HEK293T (cell line): Measurements from ENCODE around the gene PPT2.
"Not testable (repeated sequence)": the region's sequence is repeated elsewhere in the genome, so short reads cannot be mapped to it uniquely, and the experiment has no call there.

Source experiments
- CTCF ChIA-PET: fragments of 350-600 bp; formaldehyde crosslinking; extraction: SDS; loops from one replicate; lab custom pipeline; 2021; ENCODE audit warnings: antibody characterized with exemption, inconsistent platforms; lab: Yijun Ruan, JAX
- POLR2A ChIA-PET: fragments of 350-600 bp; formaldehyde crosslinking; extraction: SDS; loops from one replicate; lab custom pipeline; 2020; ENCODE audit warnings: antibody characterized with exemption, inconsistent platforms; lab: Yijun Ruan, JAX
- DNase-seq: peaks from one replicate; pipeline ENCODE4 v3.0.0; 2012; ENCODE audit warnings: mixed read lengths; ENCODE audit errors: extremely low spot score
- ARNT ChIP-seq: fragments of 450-650 bp; IDR thresholded peaks from 2 replicates; pipeline ENCODE4 v1.6.1; 2017; ENCODE audit warnings: mild to moderate bottlenecking
- BHLHE40 ChIP-seq: fragments of 450-650 bp; IDR thresholded peaks from 2 replicates; pipeline ENCODE4 v1.6.1; 2016; ENCODE audit warnings: mild to moderate bottlenecking, moderate library complexity, borderline replicate concordance
- CTBP1 ChIP-seq: fragments of 450-650 bp; IDR thresholded peaks from 2 replicates; pipeline ENCODE4 v1.6.1; 2016; ENCODE audit warnings: borderline replicate concordance
- ELF4 ChIP-seq: fragments of 450-650 bp; IDR thresholded peaks from 2 replicates; pipeline ENCODE4 v1.6.1; 2017; ENCODE audit warnings: antibody characterized with exemption
- FOXA1 ChIP-seq: fragments of 450-650 bp; IDR thresholded peaks from 2 replicates; pipeline ENCODE4 v1.6.1; 2016; ENCODE audit warnings: mild to moderate bottlenecking
- FOXK2 ChIP-seq: fragments of 450-650 bp; IDR thresholded peaks from 2 replicates; pipeline ENCODE4 v1.6.1; 2016; ENCODE audit warnings: mild to moderate bottlenecking
- FOXM1 ChIP-seq: fragments of 450-650 bp; IDR thresholded peaks from 2 replicates; pipeline ENCODE4 v1.6.1; 2017; ENCODE audit warnings: mild to moderate bottlenecking, borderline replicate concordance
- HDGF ChIP-seq: fragments of 450-650 bp; IDR thresholded peaks from 2 replicates; pipeline ENCODE4 v1.6.1; 2017; ENCODE audit warnings: antibody characterized with exemption, borderline replicate concordance
- L3MBTL2 ChIP-seq: fragments of 450-650 bp; conservative IDR thresholded peaks from 2 replicates; pipeline ENCODE4 v1.6.1; 2016; ENCODE audit warnings: mild to moderate bottlenecking
- LEF1 ChIP-seq: fragments of 450-650 bp; IDR thresholded peaks from 2 replicates; pipeline ENCODE4 v1.6.1; 2017; ENCODE audit warnings: mild to moderate bottlenecking, borderline replicate concordance
- NFRKB ChIP-seq: fragments of 450-650 bp; IDR thresholded peaks from 2 replicates; pipeline ENCODE4 v1.6.1; 2016; ENCODE audit warnings: mild to moderate bottlenecking, moderate library complexity
- SP1 ChIP-seq: fragments of 450-650 bp; IDR thresholded peaks from 2 replicates; pipeline ENCODE4 v1.6.1; 2017
- SUZ12 ChIP-seq: fragments of 450-650 bp; IDR thresholded peaks from 2 replicates; pipeline ENCODE4 v1.6.1; 2016; ENCODE audit warnings: mild to moderate bottlenecking
- TARDBP ChIP-seq: fragments of 450-650 bp; IDR thresholded peaks from 2 replicates; pipeline ENCODE4 v1.6.1; 2016
- ZNF384 ChIP-seq: fragments of 450-650 bp; IDR thresholded peaks from 2 replicates; pipeline ENCODE4 v1.6.1; 2016
- TF ChIP-seq, protein P1 (sequence below): fragments of 450-650 bp; IDR thresholded peaks from 2 replicates; pipeline ENCODE4 v1.6.1; 2016

PPT2 gene

DNA sequence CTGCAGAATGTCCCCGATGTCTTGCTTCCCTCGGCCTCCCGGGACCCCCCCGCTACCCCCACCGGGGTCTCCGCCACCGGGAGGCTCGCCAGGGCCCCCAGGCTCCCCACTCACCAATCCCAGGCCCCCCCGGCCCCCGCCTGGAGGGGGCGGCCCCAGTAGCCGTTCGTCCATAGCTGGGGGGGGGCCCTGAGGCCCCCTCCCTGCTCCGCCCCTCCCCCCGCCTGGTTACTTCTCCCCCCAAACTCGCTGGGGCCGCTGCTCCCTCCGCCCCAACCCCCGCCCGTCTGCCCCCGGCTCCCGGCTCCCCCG, 35.8 kb downstream of the PPT2 start:
- ChIA-PET POLR2A (interaction anchor here (1.0 to 11.7 kb wide), 3 partner anchors 12 to 61 kb away, joined by 3 to 153 read pairs (median 9); partner anchors contain the start of genes AGPAT1, ATF6B and RNF5), CTCF (no interaction called here)
- no peak for TF ChIP-seq FOXK2
- TF ChIP-seq L3MBTL2: no peak
- TF ChIP-seq BHLHE40: no peak
- TF ChIP-seq SUZ12: no peak
- TF ChIP-seq CTBP1: no peak
- no peak for TF ChIP-seq TARDBP
- no peak for TF ChIP-seq HDGF
- no peak for TF ChIP-seq LEF1
- DNase-seq: no peak

DNA sequence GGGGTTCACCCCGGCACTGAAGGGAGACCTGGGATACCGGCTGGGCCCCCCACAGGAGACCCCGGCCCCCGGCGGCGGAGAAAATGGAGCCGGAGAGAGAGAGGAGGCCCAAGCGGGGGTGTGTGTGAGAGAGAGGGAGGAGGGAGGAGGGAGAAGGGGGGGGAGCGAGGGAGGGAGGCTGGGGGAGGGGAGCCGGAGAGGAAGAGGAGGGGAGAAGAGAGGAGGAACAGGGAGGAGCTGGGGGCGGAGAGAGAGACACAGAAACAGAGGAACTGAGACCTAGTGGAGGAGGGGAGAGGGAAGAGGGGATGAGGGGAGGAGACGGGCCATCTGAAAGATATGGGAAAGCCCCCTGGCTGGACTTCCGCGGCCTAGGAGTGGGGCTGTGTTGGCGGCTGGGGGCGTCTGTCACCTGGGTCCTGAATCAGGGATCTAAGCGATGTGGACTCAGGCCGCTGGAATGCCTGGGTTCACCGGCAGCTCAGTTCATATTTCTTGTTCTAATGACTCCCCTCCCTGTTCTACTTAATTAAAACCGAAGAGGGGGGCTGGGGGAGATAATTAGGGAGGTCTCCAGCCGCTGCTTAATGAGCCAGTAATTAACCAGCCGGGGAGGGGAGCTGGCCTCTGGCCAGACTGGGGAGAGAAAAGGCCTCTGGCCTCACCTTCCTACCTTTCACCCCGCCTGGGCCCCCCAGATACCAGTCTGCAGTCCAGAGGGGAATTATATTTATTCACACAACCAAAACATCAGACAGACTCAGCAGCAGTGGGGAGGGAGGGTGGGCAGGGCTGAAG, 36.3 kb downstream of the PPT2 start, which contains the start of gene PBX2:
TSS of gene PBX2 (minus strand) at position 149 of the 798 bp plus-strand sequence. CDS start 287 bp downstream, outside the sequence.
- TF ChIP-seq SUZ12 (no peak), BHLHE40 (no peak), FOXK2 (no peak), FOXM1 (no peak), L3MBTL2 (no peak), TARDBP (no peak), SP1 (no peak), CTBP1 (no peak), ELF4 (no peak), LEF1 (no peak), ZNF384 (no peak), FOXA1 (no peak), NFRKB (no peak), HDGF (no peak), ARNT (no peak)
- TF ChIP-seq, protein P1, sequence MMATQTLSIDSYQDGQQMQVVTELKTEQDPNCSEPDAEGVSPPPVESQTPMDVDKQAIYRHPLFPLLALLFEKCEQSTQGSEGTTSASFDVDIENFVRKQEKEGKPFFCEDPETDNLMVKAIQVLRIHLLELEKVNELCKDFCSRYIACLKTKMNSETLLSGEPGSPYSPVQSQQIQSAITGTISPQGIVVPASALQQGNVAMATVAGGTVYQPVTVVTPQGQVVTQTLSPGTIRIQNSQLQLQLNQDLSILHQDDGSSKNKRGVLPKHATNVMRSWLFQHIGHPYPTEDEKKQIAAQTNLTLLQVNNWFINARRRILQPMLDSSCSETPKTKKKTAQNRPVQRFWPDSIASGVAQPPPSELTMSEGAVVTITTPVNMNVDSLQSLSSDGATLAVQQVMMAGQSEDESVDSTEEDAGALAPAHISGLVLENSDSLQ: no peak
- DNase-seq: peak; percentile 49
- CTCF ChIA-PET: no interaction called here
- POLR2A ChIA-PET: interaction anchor here (0.5 to 11.7 kb wide), 5 partner anchors 12 to 62 kb away, joined by 3 to 153 read pairs (median 9); partner anchors contain the start of genes AGPAT1, ATF6B, FKBPL and RNF5

DNA sequence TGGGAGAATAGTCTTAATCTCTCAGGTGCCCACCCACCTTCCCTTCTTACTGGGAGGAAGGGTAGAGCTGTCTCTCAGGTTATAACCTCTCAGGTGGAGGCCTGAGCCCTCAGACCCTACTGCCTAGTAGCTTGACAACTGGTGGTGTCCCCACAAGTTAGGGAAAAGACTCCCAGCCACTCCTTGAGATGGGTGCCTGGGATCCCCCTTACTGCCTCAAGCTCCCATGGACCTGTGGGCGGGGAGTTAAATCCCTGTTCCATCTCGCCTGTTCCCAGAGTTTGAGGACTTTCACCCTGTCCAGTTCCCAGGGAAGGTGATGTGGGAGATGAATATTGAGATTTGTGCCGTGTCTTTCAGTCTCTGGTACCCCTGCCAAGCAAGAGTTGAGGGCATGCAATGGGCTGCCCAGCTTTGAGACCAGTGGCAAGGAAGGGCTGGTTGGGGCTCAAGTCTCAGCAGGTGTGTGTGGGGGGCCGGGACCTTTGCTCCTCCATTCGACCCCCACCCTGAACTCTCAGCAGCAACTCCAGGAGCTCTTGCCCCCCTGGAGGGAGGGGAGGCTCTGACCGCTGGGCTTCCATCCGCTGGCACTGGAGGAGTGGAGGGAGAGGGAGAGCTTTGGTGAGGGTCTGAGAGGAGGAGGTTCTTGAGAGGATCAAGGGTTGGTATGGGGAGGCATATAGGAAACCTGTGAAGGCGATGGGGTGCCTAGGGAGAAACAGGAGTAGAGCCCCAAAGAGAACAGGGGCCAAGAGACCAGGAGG, 37.2 kb downstream of the PPT2 start:
- POLR2A ChIA-PET: interaction anchor here (1.1 to 11.7 kb wide), 3 partner anchors 13 to 63 kb away, joined by 9 to 153 read pairs (median 9); partner anchors contain the start of genes AGPAT1, ATF6B, FKBPL and RNF5
- no peak for DNase-seq
- CTCF ChIA-PET: no interaction called here
- no peak for TF ChIP-seq L3MBTL2
- TF ChIP-seq ARNT: no peak

DNA sequence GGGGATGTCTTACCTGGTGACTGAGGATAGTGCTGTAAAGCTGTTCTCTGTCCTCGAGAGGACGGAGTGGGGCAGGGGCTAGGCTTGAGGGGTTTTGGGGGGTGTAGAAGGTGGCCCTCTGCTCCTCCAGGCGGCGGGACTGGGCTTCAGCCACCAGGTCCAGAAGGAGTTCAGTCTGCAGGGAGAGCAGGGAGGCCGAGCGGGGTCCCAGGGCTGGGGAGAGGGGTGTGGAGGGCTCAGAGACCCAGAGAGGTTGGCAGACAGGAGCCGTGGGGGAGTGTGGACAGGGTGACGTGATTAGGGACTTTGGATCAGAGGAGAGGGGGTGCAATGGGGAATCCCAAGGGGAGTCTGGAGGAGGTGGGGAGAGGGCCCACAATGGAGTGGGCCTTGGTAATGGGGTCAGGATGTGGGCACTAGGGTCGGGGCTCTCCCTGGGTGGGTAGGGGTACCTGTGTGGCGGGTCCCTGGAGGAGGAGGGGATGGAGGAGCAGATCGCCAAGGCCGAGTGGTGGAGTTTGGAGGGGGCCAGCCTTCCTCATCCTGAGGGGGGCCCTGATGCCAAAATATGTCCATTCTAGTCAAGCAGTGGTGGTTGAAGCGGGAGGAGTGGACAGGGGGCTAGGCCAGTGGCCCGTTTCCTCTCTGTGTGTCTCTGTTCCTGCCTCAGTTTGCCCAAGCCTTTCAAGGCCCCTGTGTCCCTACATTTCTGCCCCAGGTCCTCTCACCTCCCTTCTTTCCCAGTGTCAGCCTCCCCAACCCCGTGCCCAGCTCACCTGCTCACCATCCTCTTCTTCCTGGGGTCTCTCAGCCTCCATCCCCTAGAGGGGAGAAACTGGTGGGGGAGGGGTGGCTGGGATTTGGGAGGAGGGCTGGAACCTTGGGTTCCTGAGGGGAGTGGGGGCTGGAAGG, 38.0 kb downstream of the PPT2 start:
- ChIA-PET CTCF (interaction anchor here (1.3 kb wide), 1 partner anchor 73 kb away, joined by 3 read pairs; no protein-coding TSS in a partner anchor), POLR2A (interaction anchor here (0.9 to 11.7 kb wide), 3 partner anchors 14 to 62 kb away, joined by 4 to 153 read pairs (median 9); partner anchors contain the start of genes AGPAT1, FKBPL, PRRT1 and RNF5)
- TF ChIP-seq NFRKB (no peak), CTBP1 (no peak), TARDBP (no peak), FOXK2 (no peak), L3MBTL2 (no peak), LEF1 (no peak), ZNF384 (no peak)
- TF ChIP-seq, protein P1: no peak
- DNase-seq: no peak

DNA sequence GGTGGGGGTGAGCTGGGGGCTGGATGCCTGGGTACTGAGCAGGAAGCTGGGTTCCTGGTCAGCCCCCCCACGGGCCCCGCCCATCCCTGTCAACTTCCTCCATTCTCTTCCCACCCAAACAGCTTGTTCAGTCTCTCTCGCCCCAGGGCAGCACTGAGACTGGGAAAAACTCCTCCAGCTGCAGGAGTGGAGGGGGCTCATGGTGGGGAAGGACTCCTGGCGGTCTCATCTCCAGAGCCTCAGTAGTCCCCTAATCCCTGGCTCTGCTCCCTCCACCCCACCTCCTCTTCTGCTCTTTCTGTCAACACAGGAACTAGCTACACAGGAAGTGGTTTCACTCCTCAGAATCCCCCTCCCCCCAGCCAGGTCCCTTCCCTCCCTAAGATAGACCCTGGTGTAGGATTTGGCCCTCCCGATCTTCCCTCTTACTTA, 38.7 kb downstream of the PPT2 start, which contains the start of gene GPSM3:
TSS of gene GPSM3 (minus strand) at position 36 of the 432 bp plus-strand sequence. CDS start 130 bp downstream, outside the sequence.
- DNase-seq: no peak
- CTCF ChIA-PET: interaction anchor here (1.3 kb wide), 1 partner anchor 74 kb away, joined by 3 read pairs; no protein-coding TSS in a partner anchor
- TF ChIP-seq ZNF384: no peak
- TF ChIP-seq SUZ12: no peak
- TF ChIP-seq ARNT: no peak
- no peak for TF ChIP-seq FOXM1
- TF ChIP-seq SP1: no peak
- no peak for TF ChIP-seq L3MBTL2
- TF ChIP-seq BHLHE40: no peak
- TF ChIP-seq, protein P1: no peak
- TF ChIP-seq ELF4: no peak
- no peak for TF ChIP-seq TARDBP
- no peak for TF ChIP-seq NFRKB
- TF ChIP-seq CTBP1: no peak
- TF ChIP-seq HDGF: no peak
- no peak for TF ChIP-seq FOXK2
- TF ChIP-seq FOXA1: no peak
- no peak for TF ChIP-seq LEF1
- POLR2A ChIA-PET: interaction anchor here (0.9 to 11.7 kb wide), 2 partner anchors 15 to 40 kb away, joined by 4 to 153 read pairs; partner anchors contain the start of genes AGPAT1, PRRT1 and RNF5

DNA sequence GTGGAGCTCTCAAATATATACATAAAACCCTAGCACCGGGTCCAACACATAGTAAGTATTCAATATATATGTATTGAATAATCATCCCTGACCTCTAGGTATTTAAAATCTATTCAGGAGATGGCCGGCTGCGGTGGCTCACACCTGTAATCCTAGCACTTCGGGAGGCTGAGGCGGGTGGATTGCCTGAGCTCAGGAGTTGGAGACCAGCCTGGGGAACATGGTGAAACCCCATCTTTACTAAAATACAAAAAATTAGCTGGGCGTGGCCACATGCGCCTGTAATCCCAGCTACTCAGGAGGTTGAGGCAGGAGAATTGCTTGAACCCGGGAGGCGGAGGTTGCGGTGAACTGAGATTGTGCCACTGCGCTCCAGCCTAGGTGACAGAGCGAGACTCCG, 39.2 kb downstream of the PPT2 start:
- ChIA-PET POLR2A (interaction anchor here (0.9 to 11.7 kb wide), 2 partner anchors 15 to 41 kb away, joined by 4 to 153 read pairs; partner anchors contain the start of genes AGPAT1, PRRT1 and RNF5), CTCF (interaction anchor here (1.3 kb wide), 1 partner anchor 75 kb away, joined by 3 read pairs; no protein-coding TSS in a partner anchor)
- DNase-seq: not testable (repeated sequence)
